GM12875 (cell line): ENCODE results near the gene CENPP.

ENCODE experiments used
- H3K4me3 ChIP-seq: one replicate; pipeline ENCODE4 v1.5.1; 2011; ENCODE audit warnings: low read depth, low read length, control low read depth
- CTCF ChIP-seq: IDR thresholded peaks from 2 replicates; pipeline ENCODE4 v1.5.1; 2011; ENCODE audit warnings: low read depth, mild to moderate bottlenecking, control low read depth, inconsistent platforms, low read length, moderate library complexity, borderline replicate concordance; ENCODE audit not compliant: insufficient read depth

The CENPP gene

GRCh38 chr9:92517046-92517445, 191.3 kb downstream of the CENPP start:
- H3K4me3 ChIP-seq = no peak overlapping the region
- TF ChIP-seq CTCF = no peak

- no peak overlapping the region for H3K4me3 ChIP-seq
- no peak for TF ChIP-seq CTCF
These were observed 192.4 kb downstream of the CENPP start for GRCh38 chr9:92518199-92518598.

DNA sequence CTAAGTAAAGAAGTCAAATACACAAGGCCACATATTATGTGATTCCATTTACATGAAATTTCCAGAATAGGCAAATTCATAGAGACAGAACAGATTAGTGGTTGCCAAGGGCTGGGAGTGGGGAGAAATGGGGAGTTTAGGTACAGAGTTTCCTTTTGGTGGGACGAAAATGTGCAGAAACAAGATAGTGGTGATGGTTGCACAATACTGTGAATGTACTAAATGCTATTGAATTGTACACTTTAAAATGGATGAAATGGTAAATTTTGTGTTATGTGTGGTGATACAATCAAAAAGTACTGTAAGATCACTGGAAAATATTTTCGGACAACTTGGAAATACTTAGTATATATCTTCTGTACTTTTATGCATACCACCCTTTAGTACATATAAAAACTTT, 195.1 kb downstream of the CENPP start:
- no peak for TF ChIP-seq CTCF
- H3K4me3 ChIP-seq = no peak overlapping the region

DNA sequence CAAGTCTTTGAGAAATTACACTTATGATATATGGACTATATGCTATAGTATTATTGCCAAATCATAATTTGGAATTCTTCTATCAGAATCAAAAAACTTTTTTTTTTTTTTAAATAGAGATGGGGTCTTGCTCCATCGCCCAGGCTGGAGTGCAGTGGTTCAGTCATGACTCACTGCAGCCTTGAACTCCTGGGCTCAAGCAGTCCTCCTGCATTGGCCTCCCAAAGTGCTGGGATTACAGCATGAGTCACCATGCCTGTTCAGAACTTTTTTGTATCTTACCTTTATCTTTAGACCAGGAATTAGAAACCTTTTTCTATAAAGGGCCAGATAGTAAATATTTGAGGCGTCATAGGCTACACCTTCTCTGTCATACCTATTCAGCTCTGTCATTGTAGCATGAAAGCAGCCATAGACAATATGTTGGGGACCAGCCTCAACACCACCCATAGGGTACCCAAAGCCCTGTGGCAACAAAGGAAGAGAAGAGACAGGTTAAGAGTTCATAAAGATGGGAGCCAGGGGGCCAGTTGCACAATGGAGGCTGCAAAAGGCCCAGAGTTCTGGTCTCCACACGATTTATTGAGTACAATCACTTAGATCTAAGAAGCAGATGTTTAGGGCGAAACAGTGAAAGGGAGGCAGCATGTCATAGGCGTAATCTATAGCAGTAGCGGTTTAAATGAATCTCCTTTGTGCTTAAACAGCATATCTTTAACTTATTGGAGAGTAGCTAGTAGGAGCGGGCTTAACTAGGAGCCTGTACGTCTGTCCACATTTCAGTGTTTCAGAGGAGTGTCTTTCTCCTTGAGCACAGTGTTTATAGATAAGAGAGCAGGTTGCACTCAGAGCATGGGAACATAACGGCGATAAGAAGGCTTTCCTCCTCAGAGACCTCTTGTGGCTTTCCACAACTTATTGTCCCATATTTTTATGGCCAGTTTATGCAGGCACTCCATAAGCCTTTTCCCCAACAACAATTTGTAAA, 197.5 kb downstream of the CENPP start:
- no peak overlapping the region for H3K4me3 ChIP-seq
- TF ChIP-seq CTCF = no peak

DNA sequence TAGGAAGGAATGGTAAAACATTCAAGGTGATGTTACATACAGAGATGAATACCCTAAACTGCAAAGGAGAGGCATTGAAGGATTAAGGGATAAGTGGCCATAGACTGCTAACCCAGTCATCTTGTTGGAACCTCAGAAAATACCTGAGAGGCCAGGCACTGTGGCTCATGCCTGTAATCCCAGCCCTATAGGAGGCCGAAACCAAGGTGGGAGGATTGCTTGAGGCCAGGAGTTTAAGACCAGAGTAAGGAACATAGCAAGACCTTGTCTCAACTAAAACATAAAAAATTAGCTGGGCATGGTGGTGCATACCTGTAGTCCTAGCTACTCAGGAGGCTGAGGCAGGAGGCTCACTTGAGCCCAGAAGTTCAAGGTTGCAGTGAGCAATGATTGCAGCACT, 199.1 kb downstream of the CENPP start:
- TF ChIP-seq CTCF = no peak
- H3K4me3 ChIP-seq = no peak overlapping the region

DNA sequence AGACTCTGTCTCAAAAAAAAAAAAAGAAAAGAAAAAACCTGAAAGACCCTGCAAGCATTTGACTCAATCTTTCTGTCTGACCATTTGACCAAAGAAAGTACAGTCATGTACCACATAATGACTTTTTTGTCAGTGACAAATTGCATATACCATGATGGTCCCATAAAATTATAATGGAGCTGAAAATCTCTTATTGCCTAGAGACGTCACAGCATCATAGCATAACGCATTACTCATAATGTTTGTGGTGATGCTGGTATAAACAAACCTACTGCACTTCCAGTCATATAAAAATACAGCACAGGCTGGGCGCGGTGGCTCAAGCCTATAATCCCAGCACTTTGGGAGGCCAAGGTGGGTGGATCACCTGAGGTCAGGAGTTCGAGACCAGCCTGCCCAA, 199.6 kb downstream of the CENPP start:
- H3K4me3 ChIP-seq = no peak overlapping the region
- TF ChIP-seq CTCF = no peak

DNA sequence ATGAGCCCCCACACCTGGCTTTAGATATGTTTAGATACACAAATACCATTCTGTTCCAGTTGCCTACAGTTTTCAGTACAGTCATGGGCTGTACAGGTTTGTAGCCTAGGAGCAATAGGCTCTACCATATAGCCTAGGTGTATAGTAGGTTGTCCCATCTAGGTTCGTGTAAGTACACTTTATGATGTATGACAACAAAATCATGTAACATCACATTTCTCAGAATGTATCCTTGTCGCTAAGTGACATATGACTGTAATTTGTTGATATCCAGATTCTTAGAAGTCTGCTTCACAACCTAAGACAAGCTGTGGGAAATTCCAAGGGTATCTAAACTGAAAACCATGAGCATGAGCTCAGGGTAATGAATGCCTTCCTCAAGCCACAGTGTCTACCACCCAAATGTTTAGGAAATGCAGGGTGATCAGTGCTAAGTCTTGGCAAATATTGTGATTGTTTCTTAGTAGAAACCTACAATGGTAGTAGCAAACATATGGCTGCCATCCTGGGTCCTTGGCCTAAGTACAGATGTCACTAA, 201.6 kb downstream of the CENPP start:
- no peak for TF ChIP-seq CTCF
- H3K4me3 ChIP-seq = no peak overlapping the region
